ENCODE results near the gene GRB10.

DNA sequence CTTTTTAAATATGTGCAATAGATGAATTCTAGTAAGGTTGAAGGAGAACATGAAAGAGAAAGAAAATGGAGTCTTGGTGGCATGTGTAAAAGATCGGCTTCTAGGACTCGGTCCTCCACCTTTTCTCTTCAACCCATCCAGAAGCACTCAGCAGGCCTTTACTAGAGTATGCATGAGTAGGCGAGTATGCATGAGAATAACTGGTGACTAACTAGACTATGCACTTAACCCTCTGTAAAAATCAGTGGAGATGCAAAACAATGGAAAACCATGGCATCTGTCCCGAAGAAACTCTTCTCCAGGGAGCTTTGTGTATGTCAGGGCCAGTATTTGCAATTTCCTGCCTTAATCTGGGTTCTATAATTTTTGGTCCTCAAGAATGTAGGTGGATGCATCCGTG lies 40.0 kb upstream of the GRB10 start:
- no peak for TF ChIP-seq POLR2A (IDR thresholded peaks at IDR 0.05)
- TF ChIP-seq, protein P1, sequence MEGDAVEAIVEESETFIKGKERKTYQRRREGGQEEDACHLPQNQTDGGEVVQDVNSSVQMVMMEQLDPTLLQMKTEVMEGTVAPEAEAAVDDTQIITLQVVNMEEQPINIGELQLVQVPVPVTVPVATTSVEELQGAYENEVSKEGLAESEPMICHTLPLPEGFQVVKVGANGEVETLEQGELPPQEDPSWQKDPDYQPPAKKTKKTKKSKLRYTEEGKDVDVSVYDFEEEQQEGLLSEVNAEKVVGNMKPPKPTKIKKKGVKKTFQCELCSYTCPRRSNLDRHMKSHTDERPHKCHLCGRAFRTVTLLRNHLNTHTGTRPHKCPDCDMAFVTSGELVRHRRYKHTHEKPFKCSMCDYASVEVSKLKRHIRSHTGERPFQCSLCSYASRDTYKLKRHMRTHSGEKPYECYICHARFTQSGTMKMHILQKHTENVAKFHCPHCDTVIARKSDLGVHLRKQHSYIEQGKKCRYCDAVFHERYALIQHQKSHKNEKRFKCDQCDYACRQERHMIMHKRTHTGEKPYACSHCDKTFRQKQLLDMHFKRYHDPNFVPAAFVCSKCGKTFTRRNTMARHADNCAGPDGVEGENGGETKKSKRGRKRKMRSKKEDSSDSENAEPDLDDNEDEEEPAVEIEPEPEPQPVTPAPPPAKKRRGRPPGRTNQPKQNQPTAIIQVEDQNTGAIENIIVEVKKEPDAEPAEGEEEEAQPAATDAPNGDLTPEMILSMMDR (IDR thresholded peaks at IDR 0.05 in 4 of 5, conservative IDR thresholded peaks at IDR 0.05 in 1 of 5) = no peak
